ENCODE data around the gene HELQ.

- TF ChIP-seq CTCF (IDR thresholded peaks at IDR 0.05), result no peak
- TF ChIP-seq POLR2AphosphoS5 (IDR thresholded peaks at IDR 0.05), result no peak
- no peak for TF ChIP-seq POLR2A (IDR thresholded peaks at IDR 0.05)
- no peak for TF ChIP-seq EP300 (IDR thresholded peaks at IDR 0.05; ENCODE audit: low read depth)
Measured at GRCh38 chr4:83438719-83439118, 16.9 kb downstream of the HELQ start.
